Measurements from ENCODE around the gene DKKL1. TPM values are rescaled to one million over a fixed set of nuclear protein-coding genes. Genes with fewer than 3 reads are reported as not detected.

The DKKL1 gene
- total RNA-seq (2014; rRNA removed; shearing (Covaris generic)): 0.15 and 0.63 TPM in 2 replicates
- 0.61 and 0.79 TPM in 2 replicates for total RNA-seq (2022)
- Bru-seq, nascent RNA: percentile 8 among the genes with signal in this experiment
- percentile 15 among the genes with signal in this experiment for BruChase-seq, experiment 1, labeled RNA remaining after a 6-hour chase
- BruChase-seq, experiment 2, labeled RNA remaining after a 2-hour chase: percentile 14 among the genes with signal in this experiment
- long read RNA-seq: 0 reads

- peak within 1 kb of the TSS; percentile 77 for H3K4me2 ChIP-seq (ENCODE audit: low read length)
- peak within 1 kb of the TSS; percentile 88; the same call in 1 of the 2 replicates for H2AFZ ChIP-seq (ENCODE audit: low read length)
- no TSS peak for BruUV-seq (replicated peaks)
- TF ChIP-seq CTCF (conservative IDR thresholded peaks at IDR 0.05; ENCODE audit: low read length) (0 out of 2 replicates have a peak, but pooled peaks have one; percentile 41), EZH2phosphoT487 (IDR thresholded peaks at IDR 0.05; ENCODE audit: borderline replicate concordance, low read depth, low read length) (no peak)
- H3K4me1 ChIP-seq (ENCODE audit: insufficient read depth, low read length, poor library complexity, severe bottlenecking): peaks cover 57% of the 10 kb centered on the region
- H3K27ac ChIP-seq (ENCODE audit: low read depth, low read length, poor library complexity, severe bottlenecking): peak within 1 kb of the TSS; percentile 8
- no peaks in the 10 kb centered on the region for H3K9me3 ChIP-seq (ENCODE audit: low read length)
- peak within 1 kb of the TSS; percentile 55 for H3K4me3 ChIP-seq (ENCODE audit: low read depth, low read length, poor library complexity, severe bottlenecking)
- no peaks in the 10 kb centered on the region for H4K20me1 ChIP-seq (ENCODE audit: insufficient read depth, low read length)
- no peaks in the 10 kb centered on the region for H3K36me3 ChIP-seq (ENCODE audit: insufficient read depth, low read length)
- H3K79me2 ChIP-seq (ENCODE audit: insufficient read depth, low read depth, low read length): no peaks in the 10 kb centered on the region
- no peaks in the 10 kb centered on the region for H3K9me2 ChIP-seq (ENCODE audit: insufficient read depth, low read length)
- peak; percentile 99 for DNase-seq (ENCODE audit: low spot score)
- POLR2A ChIA-PET: interaction anchor here (1.4 kb wide), 1 partner anchor 32 kb away, joined by 4 read pairs; no protein-coding TSS in a partner anchor
- CTCF ChIA-PET (ENCODE audit: unreplicated experiment): no interaction called here
- intact Hi-C loops (cut with micrococcal nuclease; ENCODE audit: unreplicated experiment): no loop called here
Observed at GRCh38 chr19:49363268-49364082, at the start of gene DKKL1. TSS of gene DKKL1 (plus strand) at chr19:49363877. CDS start at chr19:49363999, 122 bp downstream.

GRCh38 chr19:49315111-49315510, 48.6 kb upstream of the DKKL1 start:
- H2AFZ ChIP-seq (ENCODE audit: low read length): no peak overlapping the region
- intact Hi-C loops (cut with micrococcal nuclease; ENCODE audit: unreplicated experiment): no loop called here
- peaks cover 9% of the 10 kb centered on the region; the same call in 1 of the 2 replicates for H3K79me2 ChIP-seq (ENCODE audit: insufficient read depth, low read depth, low read length)
- no peak overlapping the region for H3K4me3 ChIP-seq (ENCODE audit: low read depth, low read length, poor library complexity, severe bottlenecking)
- no peak overlapping the region for H3K4me2 ChIP-seq (ENCODE audit: low read length)
- no peaks in the 10 kb centered on the region for H4K20me1 ChIP-seq (ENCODE audit: insufficient read depth, low read length)
- TF ChIP-seq EZH2phosphoT487 (IDR thresholded peaks at IDR 0.05; ENCODE audit: borderline replicate concordance, low read depth, low read length) (no peak), CTCF (conservative IDR thresholded peaks at IDR 0.05; ENCODE audit: low read length) (no peak)
- BruUV-seq (replicated peaks): no TSS peak
- no peaks in the 10 kb centered on the region for H3K9me2 ChIP-seq (ENCODE audit: insufficient read depth, low read length)
- no peak for DNase-seq (ENCODE audit: low spot score)
- H3K4me1 ChIP-seq (ENCODE audit: insufficient read depth, low read length, poor library complexity, severe bottlenecking): peaks cover 39% of the 10 kb centered on the region
- CTCF ChIA-PET (ENCODE audit: unreplicated experiment): no interaction called here
- no peak overlapping the region for H3K27ac ChIP-seq (ENCODE audit: low read depth, low read length, poor library complexity, severe bottlenecking)
- H3K9me3 ChIP-seq (ENCODE audit: low read length): peaks cover 16% of the 10 kb centered on the region; the same call in 1 of the 2 replicates
- peaks cover 55% of the 10 kb centered on the region for H3K36me3 ChIP-seq (ENCODE audit: insufficient read depth, low read length)
- POLR2A ChIA-PET: no interaction called here
